Measurements from ENCODE around the gene BMERB1.
"Not testable (repeated sequence)": the region's sequence is repeated elsewhere in the genome, so short reads cannot be mapped to it uniquely, and the experiment has no call there.

Gene BMERB1

GRCh38 chr16:15542261-15542660 is 107.9 kb downstream of the BMERB1 start:
- TF ChIP-seq CTCF (conservative IDR thresholded peaks at IDR 0.05; ENCODE audit: low read depth, low read length): no peak
- DNase-seq (ENCODE audit: low read depth): no peak
- no peak overlapping the region for H3K4me3 ChIP-seq (ENCODE audit: low read depth, low read length)

GRCh38 chr16:15542734-15543347 is 108.5 kb downstream of the BMERB1 start:
- no peak for TF ChIP-seq CTCF (conservative IDR thresholded peaks at IDR 0.05; ENCODE audit: low read depth, low read length)
- no peak overlapping the region for H3K4me3 ChIP-seq (ENCODE audit: low read depth, low read length)
- peak; percentile 12 for DNase-seq (ENCODE audit: low read depth)

GRCh38 chr16:15544405-15544804 is 110.0 kb downstream of the BMERB1 start:
- TF ChIP-seq CTCF (conservative IDR thresholded peaks at IDR 0.05; ENCODE audit: low read depth, low read length): no peak
- H3K4me3 ChIP-seq (ENCODE audit: low read depth, low read length): no peak overlapping the region
- no peak for DNase-seq (ENCODE audit: low read depth)

GRCh38 chr16:15545544-15545943 is 111.2 kb downstream of the BMERB1 start:
- H3K4me3 ChIP-seq (ENCODE audit: low read depth, low read length): no peak overlapping the region
- no peak for DNase-seq (ENCODE audit: low read depth)
- no peak for TF ChIP-seq CTCF (conservative IDR thresholded peaks at IDR 0.05; ENCODE audit: low read depth, low read length)

GRCh38 chr16:15547072-15547767 is 112.8 kb downstream of the BMERB1 start:
- not testable (repeated sequence) for H3K4me3 ChIP-seq (ENCODE audit: low read depth, low read length); DNase-seq (ENCODE audit: low read depth)

- TF ChIP-seq CTCF (conservative IDR thresholded peaks at IDR 0.05; ENCODE audit: low read depth, low read length): no peak
- no peak overlapping the region for H3K4me3 ChIP-seq (ENCODE audit: low read depth, low read length)
These were observed 113.3 kb downstream of the BMERB1 start for GRCh38 chr16:15547768-15548096.

GRCh38 chr16:15548482-15548891 is 114.1 kb downstream of the BMERB1 start:
- no peak overlapping the region for H3K4me3 ChIP-seq (ENCODE audit: low read depth, low read length)
- TF ChIP-seq CTCF (conservative IDR thresholded peaks at IDR 0.05; ENCODE audit: low read depth, low read length): no peak
- DNase-seq (ENCODE audit: low read depth): peak; percentile 40

More at GRCh38 chr16:15547768-15548096, 113.3 kb downstream of the BMERB1 start:
- no peak for DNase-seq (ENCODE audit: low read depth)
